ENCODE data around the gene CCDC137.
A peak's percentile ranks its signal among the peaks of the same experiment; 100 is the strongest.

Gene CCDC137

GRCh38 chr17:81716674-81716996 lies 50.1 kb downstream of the CCDC137 start:
- DNase-seq (ENCODE audit: low spot score), result no peak

- no peak for DNase-seq (ENCODE audit: low spot score)
These were observed 50.7 kb downstream of the CCDC137 start for GRCh38 chr17:81717049-81717765.

DNA sequence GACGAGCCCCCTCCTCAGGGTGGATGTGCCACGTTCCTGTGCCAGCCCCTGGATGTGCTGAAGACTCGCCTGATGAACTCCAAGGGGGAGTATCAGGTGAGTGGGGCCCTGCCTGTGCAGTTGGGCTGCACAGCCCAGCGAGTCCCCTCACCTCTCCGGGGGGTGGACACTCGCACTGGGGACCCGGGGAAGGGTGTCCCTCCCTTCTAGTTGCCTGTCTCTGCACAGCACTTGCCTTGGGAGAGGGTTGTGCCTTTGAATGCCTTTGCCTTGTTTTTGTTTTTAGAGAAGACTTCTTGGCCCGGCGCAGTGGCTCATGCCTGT lies 51.2 kb downstream of the CCDC137 start:
- DNase-seq (ENCODE audit: low spot score), result no peak

GRCh38 chr17:81719410-81720266 lies 53.1 kb downstream of the CCDC137 start:
- DNase-seq (ENCODE audit: low spot score), result peak; percentile 42

DNA sequence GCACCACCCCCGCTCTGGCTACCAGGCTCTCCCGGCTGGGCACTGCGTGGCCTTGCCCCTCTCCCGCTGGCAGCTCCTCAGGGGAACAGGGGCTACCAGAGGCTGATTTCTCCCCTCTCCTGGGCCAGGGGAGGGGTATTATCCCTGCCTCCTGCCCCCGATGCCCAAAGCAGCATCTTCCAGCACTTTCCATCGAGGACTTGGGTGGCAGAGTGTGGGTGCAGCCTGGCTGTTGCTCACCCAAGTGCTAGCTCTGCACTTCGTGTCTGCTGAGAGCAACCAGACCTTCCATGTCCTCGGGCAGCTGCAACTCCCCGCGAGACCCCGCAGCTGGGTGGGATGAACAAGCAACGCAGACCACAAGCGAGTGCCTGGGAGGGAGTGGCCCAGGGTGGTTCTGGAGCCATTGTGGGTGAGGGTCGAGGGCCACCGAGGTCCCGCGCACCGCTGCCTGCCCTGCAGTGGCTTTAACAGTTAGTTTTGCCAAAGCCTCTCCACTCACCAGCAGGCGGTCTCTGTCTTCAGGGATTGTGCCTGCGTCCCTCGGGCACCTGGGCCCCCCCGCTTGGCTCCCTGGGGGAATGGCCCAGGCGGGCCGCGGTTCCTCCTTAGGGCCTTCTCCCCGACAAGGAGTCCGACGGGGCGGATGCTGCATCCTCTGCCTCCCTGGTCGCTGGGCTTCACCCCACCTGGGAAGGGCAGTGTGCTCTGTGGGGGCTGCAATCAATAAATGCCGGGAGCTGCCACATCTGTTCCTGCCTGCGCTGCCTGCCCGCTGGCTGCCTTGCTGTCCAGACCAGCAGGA lies 53.9 kb downstream of the CCDC137 start:
- DNase-seq (ENCODE audit: low spot score), result no peak

DNA sequence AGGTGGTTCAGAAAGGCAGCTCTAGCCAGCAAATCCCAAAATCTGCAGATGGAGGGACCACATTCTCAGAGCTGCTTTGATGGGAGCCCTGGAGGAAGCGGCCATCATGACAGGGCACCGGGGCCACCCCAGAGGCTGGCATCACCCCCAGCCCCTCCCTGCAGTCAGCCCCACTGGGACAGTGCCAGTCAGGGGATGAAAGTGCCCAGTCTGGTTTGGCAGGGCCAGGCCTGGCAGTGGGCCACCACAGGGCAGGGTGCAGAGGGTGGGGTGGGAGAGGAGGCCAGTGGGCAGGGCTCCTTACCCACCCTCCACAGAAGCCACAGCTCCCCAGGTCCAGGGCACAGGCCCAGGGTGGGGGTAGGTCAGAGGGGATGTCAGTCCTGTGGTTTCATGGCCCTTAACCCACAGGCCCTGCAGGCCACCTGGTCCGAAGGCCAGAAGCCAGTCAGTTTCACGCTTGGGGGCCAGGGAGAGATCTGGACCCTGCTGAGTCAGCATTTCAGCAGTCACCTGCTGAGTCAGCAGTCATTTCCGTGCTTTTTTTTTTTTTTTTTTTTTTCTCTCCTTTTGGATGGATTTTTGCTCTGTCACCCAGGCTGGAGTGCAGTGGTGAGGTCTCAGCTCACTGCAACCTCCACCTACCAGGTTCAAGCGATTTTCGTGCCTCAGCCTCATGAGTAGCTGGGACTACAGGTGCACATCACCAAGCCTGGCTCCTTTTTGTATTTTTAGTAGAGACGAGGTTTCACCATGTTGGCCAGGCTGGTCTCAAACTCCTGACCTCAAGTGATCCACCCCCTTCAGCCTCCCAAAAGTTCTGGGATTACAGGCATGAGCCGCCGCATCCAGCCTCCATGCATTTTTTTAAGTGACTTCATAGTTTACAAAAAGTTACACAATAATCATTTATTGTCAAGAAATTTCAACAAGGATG lies 55.9 kb downstream of the CCDC137 start:
- DNase-seq (ENCODE audit: low spot score), result no peak
